ENCODE results near the gene SPOCK3. TPM values are rescaled to one million over a fixed set of nuclear protein-coding genes. Genes with fewer than 3 reads are reported as not detected.

SPOCK3 gene
- total RNA-seq, 2 experiments from 2014 or later = not detected

DNA sequence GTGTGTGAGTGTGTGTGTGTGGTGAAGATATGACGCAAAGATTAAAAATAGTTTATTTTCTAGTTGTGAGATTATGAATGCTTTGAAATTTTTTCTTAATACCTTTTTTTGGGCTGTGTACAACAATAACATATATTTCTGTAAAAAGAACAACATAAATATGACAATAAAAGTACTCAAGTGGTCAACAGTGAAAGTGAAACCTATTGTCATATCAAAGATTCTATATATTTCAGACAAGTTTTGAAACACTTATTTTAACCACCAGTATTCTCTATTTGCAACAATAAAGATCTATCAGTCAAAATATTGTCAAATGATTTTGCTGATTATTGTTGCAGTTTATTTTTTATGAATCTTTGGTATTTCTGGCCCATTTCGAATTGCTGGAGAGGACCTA lies 98.0 kb downstream of the SPOCK3 start:
- no peaks in the 10 kb centered on the region for H3K36me3 ChIP-seq (ENCODE audit: insufficient read depth, low read length)
- ChIA-PET CTCF (no interaction called here), POLR2A (no interaction called here)
- H3K27me3 Mint-ChIP-seq = no peaks in the 10 kb centered on the region
- H3K4me1 ChIP-seq (ENCODE audit: insufficient read depth, low read length) = no peaks in the 10 kb centered on the region
- H3K27me3 ChIP-seq (ENCODE audit: control insufficient read depth in 1 of 2, insufficient read depth in 2 of 2, low read length in 2 of 2) = no peaks in the 10 kb centered on the region
- H3K4me1 Mint-ChIP-seq (ENCODE audit: low read depth) = no peaks in the 10 kb centered on the region
- H3K27ac ChIP-seq (ENCODE audit: low read depth in 1 of 2, low read length in 2 of 2) = no peak overlapping the region
- no peak for ATAC-seq (ENCODE audit: poor library complexity)
- intact Hi-C loops (cut with DNase I, micrococcal nuclease) = no loop called here
- no peak for TF ChIP-seq CTCF (IDR thresholded peaks at IDR 0.05)
- no peaks in the 10 kb centered on the region for H3K9me3 ChIP-seq (ENCODE audit: control insufficient read depth in 1 of 2, insufficient read depth in 1 of 2, low read length in 2 of 2)
- no peak overlapping the region for H3K4me3 Mint-ChIP-seq
- peaks cover 7% of the 10 kb centered on the region for H3K9me3 Mint-ChIP-seq
- no peaks in the 10 kb centered on the region for H3K36me3 Mint-ChIP-seq (ENCODE audit: low read depth)
- H3K4me3 ChIP-seq (ENCODE audit: low read length) = no peak overlapping the region
- no peak for DNase-seq
- no peak overlapping the region for H3K27ac Mint-ChIP-seq

GRCh38 chr4:167129146-167129545 lies 105.1 kb downstream of the SPOCK3 start:
- H3K4me1 ChIP-seq (ENCODE audit: insufficient read depth, low read length) = no peaks in the 10 kb centered on the region
- peaks cover 0 to 8% of the 10 kb centered on the region in 2 experiments for H3K9me3 ChIP-seq (ENCODE audit: control insufficient read depth in 1 of 2, insufficient read depth in 1 of 2, low read length in 2 of 2)
- ChIA-PET CTCF (no interaction called here), POLR2A (interaction anchor here (0.7 kb wide), 1 partner anchor 26 kb away, joined by 3 read pairs; no protein-coding TSS in a partner anchor)
- H3K36me3 ChIP-seq (ENCODE audit: insufficient read depth, low read length) = no peaks in the 10 kb centered on the region
- no peaks in the 10 kb centered on the region for H3K27me3 ChIP-seq (ENCODE audit: control insufficient read depth in 1 of 2, insufficient read depth in 2 of 2, low read length in 2 of 2)
- Mint-ChIP-seq H3K4me3 (no peak overlapping the region), H3K27me3 (no peaks in the 10 kb centered on the region), H3K9me3 (peaks cover 6% of the 10 kb centered on the region), H3K4me1 (ENCODE audit: low read depth) (no peaks in the 10 kb centered on the region), H3K27ac (no peak overlapping the region), H3K36me3 (ENCODE audit: low read depth) (no peaks in the 10 kb centered on the region)
- H3K4me3 ChIP-seq (ENCODE audit: low read length) = no peak overlapping the region
- no peak for TF ChIP-seq CTCF (IDR thresholded peaks at IDR 0.05)
- intact Hi-C loops (cut with DNase I, micrococcal nuclease) = no loop called here
- ATAC-seq (ENCODE audit: poor library complexity) (no peak), DNase-seq (no peak)
- no peak overlapping the region for H3K27ac ChIP-seq (ENCODE audit: low read depth in 1 of 2, low read length in 2 of 2)

DNA sequence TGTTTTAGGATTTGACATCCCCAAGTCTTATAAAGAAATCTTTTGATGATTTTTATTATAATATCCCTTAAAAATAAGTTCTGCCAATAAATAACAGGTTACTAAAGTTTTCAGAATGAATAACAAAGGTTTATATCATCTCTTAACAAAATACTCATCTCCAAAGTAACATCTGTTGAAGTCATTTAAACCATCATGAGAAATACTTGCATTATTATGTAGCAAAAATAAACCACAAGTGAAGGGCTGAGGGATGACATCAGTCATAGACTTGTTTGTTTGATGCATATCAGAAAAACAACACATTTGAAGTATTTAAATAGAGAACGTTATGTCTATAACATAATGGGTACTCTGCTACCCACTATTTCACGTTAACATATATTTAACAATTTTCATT lies 114.9 kb downstream of the SPOCK3 start:
- no peak overlapping the region for H3K27ac Mint-ChIP-seq
- POLR2A ChIA-PET = no interaction called here
- no peaks in the 10 kb centered on the region for H3K36me3 Mint-ChIP-seq (ENCODE audit: low read depth)
- Histone ChIP-seq H3K27ac (ENCODE audit: low read depth in 1 of 2, low read length in 2 of 2) (no peak overlapping the region), H3K9me3 (ENCODE audit: control insufficient read depth in 1 of 2, insufficient read depth in 1 of 2, low read length in 2 of 2) (peaks cover 3 to 7% of the 10 kb centered on the region in 2 experiments), H3K4me1 (ENCODE audit: insufficient read depth, low read length) (no peaks in the 10 kb centered on the region), H3K4me3 (ENCODE audit: low read length) (no peak overlapping the region), H3K27me3 (ENCODE audit: control insufficient read depth in 1 of 2, insufficient read depth in 2 of 2, low read length in 2 of 2) (no peaks in the 10 kb centered on the region), H3K36me3 (ENCODE audit: insufficient read depth, low read length) (no peaks in the 10 kb centered on the region)
- H3K27me3 Mint-ChIP-seq = no peaks in the 10 kb centered on the region
- CTCF ChIA-PET = no interaction called here
- DNase-seq (no peak), ATAC-seq (ENCODE audit: poor library complexity) (no peak)
- H3K4me3 Mint-ChIP-seq = no peak overlapping the region
- no peaks in the 10 kb centered on the region for H3K9me3 Mint-ChIP-seq
- no peaks in the 10 kb centered on the region for H3K4me1 Mint-ChIP-seq (ENCODE audit: low read depth)
- TF ChIP-seq CTCF (IDR thresholded peaks at IDR 0.05) = no peak
- intact Hi-C loops (cut with DNase I, micrococcal nuclease) = no loop called here

All from CD4-positive, alpha-beta T cell (primary cell).